SK-N-SH (cell line): ENCODE results near the gene SKI. TPM values are rescaled to one million over a fixed set of nuclear protein-coding genes. Genes with fewer than 3 reads are reported as not detected.

Experiments used
- CTCF ChIA-PET: fragments of 300-600, 350-600 bp; formaldehyde crosslinking; extraction: SDS; loops from one replicate; lab custom pipeline; 2021; lab: Yijun Ruan, JAX
- POLR2A ChIA-PET: fragments of 350-600 bp; sonication (Branson Sonifier 250); formaldehyde crosslinking; extraction: SDS; loops from one replicate; lab custom pipeline; 2020; ENCODE audit warnings: antibody characterized with exemption, inconsistent platforms; lab: Yijun Ruan, JAX
- DNase-seq: peaks from one replicate; pipeline ENCODE4 v3.0.0; 2012
- H2AFZ ChIP-seq: fragments of 200-600 bp; sonication (generic); 2 replicates; pipeline ENCODE4 v1.8.1; 2016; ENCODE audit warnings: antibody characterized with exemption, mild to moderate bottlenecking, low read depth
- H3F3A ChIP-seq: fragments of 200-600 bp; sonication (generic); replicated peaks from 2 replicates; pipeline ENCODE3; 2016; ENCODE audit warnings: antibody characterized with exemption, mild to moderate bottlenecking; ENCODE audit not compliant: insufficient read depth
- H3K27ac ChIP-seq, 2 experiments: fragments of 200-500 bp in 1 of 2; fragments of 200-600 bp in 1 of 2; sonication (Bioruptor generic) in 1 of 2; sonication (generic), shearing (Covaris generic) in 1 of 2; 2 replicates each; pipeline versions ENCODE4 v1.5.1 to v1.6.1; 2014 to 2016; ENCODE audit warnings: low read depth in 2 of 2, inconsistent platforms in 1 of 2, low read length in 1 of 2, mild to moderate bottlenecking in 1 of 2, mixed read lengths in 1 of 2
- H3K27me3 ChIP-seq: fragments of 200-600 bp; sonication (generic), shearing (Covaris generic); 2 replicates; pipeline ENCODE4 v1.6.1; 2016; ENCODE audit warnings: mixed run types; ENCODE audit not compliant: insufficient read depth
- H3K36me3 ChIP-seq, 2 experiments: fragments of 200-500 bp in 1 of 2; fragments of 200-600 bp in 1 of 2; sonication (Bioruptor generic) in 1 of 2; sonication (generic) in 1 of 2; replicated peaks in 1 of 2; 2 replicates each; pipeline versions ENCODE3 to v1.5.1; 2014 to 2016; ENCODE audit warnings: low read length in 1 of 2, mild to moderate bottlenecking in 1 of 2; ENCODE audit not compliant: insufficient read depth in 2 of 2, control insufficient read depth in 1 of 2
- H3K4me1 ChIP-seq, 2 experiments: fragments of 200-500 bp in 1 of 2; fragments of 200-600 bp in 1 of 2; sonication (Bioruptor generic) in 1 of 2; sonication (generic), shearing (Covaris generic) in 1 of 2; 2 replicates each; pipeline versions ENCODE4 v1.5.1 to v1.6.1; 2014 to 2016; ENCODE audit warnings: low read depth in 1 of 2, low read length in 1 of 2, mixed run types in 1 of 2; ENCODE audit not compliant: insufficient read depth in 2 of 2, control insufficient read depth in 1 of 2
- H3K4me2 ChIP-seq: fragments of 200-600 bp; sonication (generic), shearing (Covaris generic); 2 replicates; pipeline ENCODE4 v1.6.1; 2017; ENCODE audit warnings: mixed run types
- H3K4me3 ChIP-seq, 2 experiments: fragments of 200-500 bp in 1 of 2; fragments of 200-600 bp in 1 of 2; sonication (Bioruptor generic) in 1 of 2; sonication (generic), shearing (Covaris generic) in 1 of 2; 2 replicates each; pipeline versions ENCODE4 v1.5.1 to v1.8.1; 2014 to 2016; ENCODE audit warnings: low read depth in 2 of 2, inconsistent platforms in 1 of 2, low read length in 1 of 2, mild to moderate bottlenecking in 1 of 2, mixed read lengths in 1 of 2, moderate library complexity in 1 of 2
- H3K79me2 ChIP-seq: fragments of 200-600 bp; sonication (generic); 2 replicates; pipeline ENCODE4 v1.8.1; 2017; ENCODE audit warnings: mild to moderate bottlenecking; ENCODE audit not compliant: insufficient read depth
- H3K9ac ChIP-seq: fragments of 200-600 bp; sonication (generic); 2 replicates; pipeline ENCODE4 v1.6.1; 2017; ENCODE audit warnings: mixed run types
- H3K9me2 ChIP-seq: fragments of 200-600 bp; sonication (generic); 2 replicates; pipeline ENCODE4 v1.6.1; 2017; ENCODE audit warnings: mixed run types
- H3K9me3 ChIP-seq: fragments of 200-600 bp; sonication (generic); 2 replicates; pipeline ENCODE4 v1.6.1; 2017; ENCODE audit warnings: mixed run types, mild to moderate bottlenecking, moderate library complexity
- H4K20me1 ChIP-seq: fragments of 200-600 bp; sonication (generic); 2 replicates; pipeline ENCODE4 v1.6.1; 2017; ENCODE audit warnings: mild to moderate bottlenecking, mixed run types; ENCODE audit not compliant: insufficient read depth
- ELF1 ChIP-seq: IDR thresholded peaks from 2 replicates; pipeline ENCODE4 v1.4.0; 2012
- EZH2phosphoT487 ChIP-seq: fragments of 200-600 bp; sonication (generic); IDR thresholded peaks from 2 replicates; pipeline ENCODE4 v1.6.1; 2017; ENCODE audit warnings: low read depth, mixed run types, mild to moderate bottlenecking, antibody characterized with exemption, moderate library complexity, borderline replicate concordance
- FOSL2 ChIP-seq: IDR thresholded peaks from 2 replicates; pipeline ENCODE4 v1.4.0; 2012; ENCODE audit warnings: low read depth, mild to moderate bottlenecking, moderate library complexity, borderline replicate concordance
- FOXM1 ChIP-seq: IDR thresholded peaks from 2 replicates; pipeline ENCODE4 v1.4.0; 2012; ENCODE audit warnings: low read depth, mild to moderate bottlenecking
- JUND ChIP-seq: IDR thresholded peaks from 2 replicates; pipeline ENCODE4 v1.4.0; 2012
- NRF1 ChIP-seq: IDR thresholded peaks from 2 replicates; pipeline ENCODE4 v1.6.1; 2012; ENCODE audit warnings: low read depth, mild to moderate bottlenecking, low read length
- SIN3A ChIP-seq: IDR thresholded peaks from 2 replicates; pipeline ENCODE4 v1.6.1; 2012; ENCODE audit warnings: low read depth, mild to moderate bottlenecking, low read length, moderate library complexity, borderline replicate concordance
- TAF1 ChIP-seq: IDR thresholded peaks from 2 replicates; pipeline ENCODE4 v1.6.1; 2012; ENCODE audit warnings: low read depth, mild to moderate bottlenecking, low read length, moderate library complexity, borderline replicate concordance
- WGBS: methylation state at CpG from one replicate; pipeline ENCODE4 v1.1.6; 2017; ENCODE audit warnings: low lambda C conversion rate; 5-methylcytosine and 5-hydroxymethylcytosine counted together
- polyA plus RNA-seq, 3 experiments: library from polyadenylated mRNA; depleted of rRNA; stranded (reverse); fragments of >200 nt; gene quantifications; 2 replicates each; pipeline ENCODE4 v1.2.3, GENCODE V29; 2012
- TF ChIP-seq, protein P1 (sequence below): fragments of 150-350 bp; IDR thresholded peaks from 2 replicates; pipeline ENCODE4 v1.6.1; 2017; ENCODE audit warnings: antibody characterized with exemption, low read length, low read depth, borderline replicate concordance
- TF ChIP-seq, protein P2 (sequence below): IDR thresholded peaks from 2 replicates; pipeline ENCODE4; 2012
- TF ChIP-seq, protein P3 (sequence below): fragments of 200-600 bp; sonication (generic); IDR thresholded peaks from 2 replicates; pipeline ENCODE4 v1.6.1; 2017; ENCODE audit warnings: antibody characterized with exemption, mild to moderate bottlenecking, moderate library complexity

SKI gene
- polyA plus RNA-seq, 1 of the 3 experiments (the other 2 are of a cell fraction), result 7.2 TPM

DNA sequence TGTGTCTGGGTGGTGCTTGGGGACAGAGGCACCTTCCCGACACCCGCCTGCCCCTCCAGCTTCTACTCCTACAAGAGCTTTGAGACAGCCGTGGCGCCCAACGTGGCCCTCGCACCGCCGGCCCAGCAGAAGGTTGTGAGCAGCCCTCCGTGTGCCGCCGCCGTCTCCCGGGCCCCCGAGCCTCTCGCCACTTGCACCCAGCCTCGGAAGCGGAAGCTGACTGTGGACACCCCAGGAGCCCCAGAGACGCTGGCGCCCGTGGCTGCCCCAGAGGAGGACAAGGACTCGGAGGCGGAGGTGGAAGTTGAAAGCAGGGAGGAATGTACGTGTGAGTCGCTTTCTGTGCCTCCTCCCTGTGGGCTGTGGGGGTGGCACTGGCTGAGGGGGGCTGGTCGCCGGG, 75.7 kb downstream of the SKI start:
- peaks cover 4% of the 10 kb centered on the region for H3F3A ChIP-seq
- WGBS, result 95% methylated on average over 26 of the region's 26 CpGs
- H3K9me2 ChIP-seq, result no peaks in the 10 kb centered on the region
- POLR2A ChIA-PET, result no interaction called here
- no peak overlapping the region for H3K4me2 ChIP-seq
- H3K9ac ChIP-seq, result no peak overlapping the region
- H3K9me3 ChIP-seq, result no peaks in the 10 kb centered on the region
- H4K20me1 ChIP-seq, result peaks cover 43% of the 10 kb centered on the region
- CTCF ChIA-PET, result interaction anchor here (1.2 to 1.3 kb wide), 2 partner anchors 74 to 109 kb away, joined by 3 read pairs; partner anchors contain the start of gene FAAP20
- H3K4me1 ChIP-seq, result peaks cover 0 to 37% of the 10 kb centered on the region in 2 experiments; a peak in 1 of 4 replicates
- H3K36me3 ChIP-seq, result peaks cover 3 to 55% of the 10 kb centered on the region in 2 experiments
- H3K27ac ChIP-seq, result no peak overlapping the region
- H3K27me3 ChIP-seq, result no peaks in the 10 kb centered on the region
- H3K79me2 ChIP-seq, result peaks cover 38% of the 10 kb centered on the region
- no peak overlapping the region for H2AFZ ChIP-seq
- TF ChIP-seq SIN3A (no peak), NRF1 (no peak), ELF1 (no peak)
- TF ChIP-seq, protein P1, sequence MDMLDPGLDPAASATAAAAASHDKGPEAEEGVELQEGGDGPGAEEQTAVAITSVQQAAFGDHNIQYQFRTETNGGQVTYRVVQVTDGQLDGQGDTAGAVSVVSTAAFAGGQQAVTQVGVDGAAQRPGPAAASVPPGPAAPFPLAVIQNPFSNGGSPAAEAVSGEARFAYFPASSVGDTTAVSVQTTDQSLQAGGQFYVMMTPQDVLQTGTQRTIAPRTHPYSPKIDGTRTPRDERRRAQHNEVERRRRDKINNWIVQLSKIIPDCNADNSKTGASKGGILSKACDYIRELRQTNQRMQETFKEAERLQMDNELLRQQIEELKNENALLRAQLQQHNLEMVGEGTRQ, result no peak
- no peak for DNase-seq
- no peak overlapping the region for H3K4me3 ChIP-seq

DNA sequence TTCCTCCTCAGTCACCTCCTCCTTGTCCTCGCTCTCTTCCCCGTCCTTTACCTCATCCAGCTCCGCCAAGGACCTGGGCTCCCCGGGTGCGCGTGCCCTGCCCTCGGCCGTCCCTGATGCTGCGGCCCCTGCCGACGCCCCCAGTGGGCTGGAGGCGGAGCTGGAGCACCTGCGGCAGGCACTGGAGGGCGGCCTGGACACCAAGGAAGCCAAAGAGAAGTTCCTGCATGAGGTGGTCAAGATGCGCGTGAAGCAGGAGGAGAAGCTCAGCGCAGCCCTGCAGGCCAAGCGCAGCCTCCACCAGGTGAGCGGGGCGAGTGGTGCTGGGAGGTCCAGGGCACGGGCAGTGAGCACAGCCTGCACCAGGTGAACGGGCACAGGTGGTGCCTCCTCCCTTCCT, 76.2 kb downstream of the SKI start:
- Histone ChIP-seq H3K36me3 (peaks cover 3 to 59% of the 10 kb centered on the region in 2 experiments), H3K4me3 (no peak overlapping the region), H3K4me1 (peaks cover 0 to 32% of the 10 kb centered on the region in 2 experiments; a peak in 1 of 4 replicates), H3K9ac (no peak overlapping the region), H2AFZ (no peak overlapping the region), H3K4me2 (no peak overlapping the region), H3K79me2 (peaks cover 33% of the 10 kb centered on the region; the same call in 1 of the 2 replicates), H3F3A (peaks cover 4% of the 10 kb centered on the region), H3K9me2 (no peaks in the 10 kb centered on the region), H3K27ac (no peak overlapping the region), H3K27me3 (no peaks in the 10 kb centered on the region), H4K20me1 (peaks cover 38% of the 10 kb centered on the region), H3K9me3 (no peaks in the 10 kb centered on the region)
- TF ChIP-seq FOSL2 (no peak), FOXM1 (no peak), JUND (no peak), TAF1 (no peak), ELF1 (no peak), EZH2phosphoT487 (no peak)
- TF ChIP-seq, protein P2, sequence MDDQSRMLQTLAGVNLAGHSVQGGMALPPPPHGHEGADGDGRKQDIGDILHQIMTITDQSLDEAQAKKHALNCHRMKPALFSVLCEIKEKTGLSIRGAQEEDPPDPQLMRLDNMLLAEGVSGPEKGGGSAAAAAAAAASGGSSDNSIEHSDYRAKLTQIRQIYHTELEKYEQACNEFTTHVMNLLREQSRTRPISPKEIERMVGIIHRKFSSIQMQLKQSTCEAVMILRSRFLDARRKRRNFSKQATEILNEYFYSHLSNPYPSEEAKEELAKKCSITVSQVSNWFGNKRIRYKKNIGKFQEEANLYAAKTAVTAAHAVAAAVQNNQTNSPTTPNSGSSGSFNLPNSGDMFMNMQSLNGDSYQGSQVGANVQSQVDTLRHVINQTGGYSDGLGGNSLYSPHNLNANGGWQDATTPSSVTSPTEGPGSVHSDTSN, result no peak
- TF ChIP-seq, protein P3, sequence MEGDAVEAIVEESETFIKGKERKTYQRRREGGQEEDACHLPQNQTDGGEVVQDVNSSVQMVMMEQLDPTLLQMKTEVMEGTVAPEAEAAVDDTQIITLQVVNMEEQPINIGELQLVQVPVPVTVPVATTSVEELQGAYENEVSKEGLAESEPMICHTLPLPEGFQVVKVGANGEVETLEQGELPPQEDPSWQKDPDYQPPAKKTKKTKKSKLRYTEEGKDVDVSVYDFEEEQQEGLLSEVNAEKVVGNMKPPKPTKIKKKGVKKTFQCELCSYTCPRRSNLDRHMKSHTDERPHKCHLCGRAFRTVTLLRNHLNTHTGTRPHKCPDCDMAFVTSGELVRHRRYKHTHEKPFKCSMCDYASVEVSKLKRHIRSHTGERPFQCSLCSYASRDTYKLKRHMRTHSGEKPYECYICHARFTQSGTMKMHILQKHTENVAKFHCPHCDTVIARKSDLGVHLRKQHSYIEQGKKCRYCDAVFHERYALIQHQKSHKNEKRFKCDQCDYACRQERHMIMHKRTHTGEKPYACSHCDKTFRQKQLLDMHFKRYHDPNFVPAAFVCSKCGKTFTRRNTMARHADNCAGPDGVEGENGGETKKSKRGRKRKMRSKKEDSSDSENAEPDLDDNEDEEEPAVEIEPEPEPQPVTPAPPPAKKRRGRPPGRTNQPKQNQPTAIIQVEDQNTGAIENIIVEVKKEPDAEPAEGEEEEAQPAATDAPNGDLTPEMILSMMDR, result no peak
- no peak for DNase-seq
- CTCF ChIA-PET, result interaction anchor here (1.2 kb wide), 1 partner anchor 74 kb away, joined by 3 read pairs; no protein-coding TSS in a partner anchor
- WGBS, result 98% methylated on average over 15 of the region's 22 CpGs
- POLR2A ChIA-PET, result no interaction called here
